Measurements from ENCODE around the gene HP.

HP gene

GRCh38 chr16:72024862-72025382, 29.4 kb upstream of the HP start:
- H3K27me3 Mint-ChIP-seq: no peaks in the 10 kb centered on the region
- no peak for DNase-seq
- H3K9me3 Mint-ChIP-seq: no peaks in the 10 kb centered on the region
- ATAC-seq (replicated peaks): no peak
- no peaks in the 10 kb centered on the region for H3K4me1 Mint-ChIP-seq
- no peak overlapping the region for H3K4me3 Mint-ChIP-seq
- peak overlapping the region; percentile 15 for H3K27ac Mint-ChIP-seq
- peaks cover 42 to 58% of the 10 kb centered on the region in 2 donors for H3K36me3 Mint-ChIP-seq

GRCh38 chr16:72025404-72026114, 28.7 kb upstream of the HP start:
- DNase-seq (no peak), ATAC-seq (replicated peaks) (no peak)
- no peaks in the 10 kb centered on the region for H3K4me1 Mint-ChIP-seq
- no peak overlapping the region for H3K4me3 Mint-ChIP-seq
- H3K36me3 Mint-ChIP-seq: peaks cover 42 to 61% of the 10 kb centered on the region in 2 donors
- H3K9me3 Mint-ChIP-seq: no peaks in the 10 kb centered on the region
- H3K27ac Mint-ChIP-seq: peak overlapping the region; percentile 15
- H3K27me3 Mint-ChIP-seq: no peaks in the 10 kb centered on the region

- Mint-ChIP-seq H3K4me3 (no peak overlapping the region), H3K27me3 (no peaks in the 10 kb centered on the region), H3K36me3 (peaks cover 33 to 45% of the 10 kb centered on the region in 2 donors), H3K27ac (no peak overlapping the region), H3K4me1 (no peaks in the 10 kb centered on the region), H3K9me3 (no peaks in the 10 kb centered on the region)
- ATAC-seq (replicated peaks) (no peak), DNase-seq (no peak)
These were observed 26.5 kb upstream of the HP start for GRCh38 chr16:72027669-72028378.

GRCh38 chr16:72029567-72030271, 24.6 kb upstream of the HP start:
- no peak overlapping the region for H3K27ac Mint-ChIP-seq
- no peaks in the 10 kb centered on the region for H3K27me3 Mint-ChIP-seq
- ATAC-seq (replicated peaks) (no peak), DNase-seq (no peak)
- no peaks in the 10 kb centered on the region for H3K4me1 Mint-ChIP-seq
- no peak overlapping the region for H3K4me3 Mint-ChIP-seq
- peaks cover 20 to 36% of the 10 kb centered on the region in 2 donors for H3K36me3 Mint-ChIP-seq
- no peaks in the 10 kb centered on the region for H3K9me3 Mint-ChIP-seq

- H3K36me3 Mint-ChIP-seq: peaks cover 17 to 29% of the 10 kb centered on the region in 2 donors
- H3K27ac Mint-ChIP-seq: no peak overlapping the region
- no peak for ATAC-seq (replicated peaks)
- H3K4me1 Mint-ChIP-seq: no peaks in the 10 kb centered on the region
- no peak overlapping the region for H3K4me3 Mint-ChIP-seq
- DNase-seq: no peak
- H3K9me3 Mint-ChIP-seq: no peaks in the 10 kb centered on the region
- no peaks in the 10 kb centered on the region for H3K27me3 Mint-ChIP-seq
These were observed 20.9 kb upstream of the HP start for GRCh38 chr16:72033437-72033836.

- no peaks in the 10 kb centered on the region for H3K4me1 Mint-ChIP-seq
- H3K27me3 Mint-ChIP-seq: no peaks in the 10 kb centered on the region
- ATAC-seq (replicated peaks) (no peak), DNase-seq (no peak)
- H3K36me3 Mint-ChIP-seq: peaks cover 18 to 23% of the 10 kb centered on the region in 2 donors
- no peak overlapping the region for H3K4me3 Mint-ChIP-seq
- H3K27ac Mint-ChIP-seq: no peak overlapping the region
- H3K9me3 Mint-ChIP-seq: no peaks in the 10 kb centered on the region
These were observed 18.2 kb upstream of the HP start for GRCh38 chr16:72036098-72036497.

- ATAC-seq (replicated peaks) (no peak), DNase-seq (no peak)
- Mint-ChIP-seq H3K9me3 (no peaks in the 10 kb centered on the region), H3K27ac (no peak overlapping the region), H3K27me3 (no peaks in the 10 kb centered on the region), H3K4me1 (no peaks in the 10 kb centered on the region), H3K36me3 (peaks cover 30% of the 10 kb centered on the region in 2 donors), H3K4me3 (no peak overlapping the region)
These were observed 12.1 kb upstream of the HP start for GRCh38 chr16:72042157-72042660.

GRCh38 chr16:72043058-72043457, 11.2 kb upstream of the HP start:
- H3K36me3 Mint-ChIP-seq: peaks cover 27 to 30% of the 10 kb centered on the region in 2 donors
- no peaks in the 10 kb centered on the region for H3K27me3 Mint-ChIP-seq
- H3K4me3 Mint-ChIP-seq: no peak overlapping the region
- H3K27ac Mint-ChIP-seq: no peak overlapping the region
- no peaks in the 10 kb centered on the region for H3K4me1 Mint-ChIP-seq
- no peak for ATAC-seq (replicated peaks)
- no peaks in the 10 kb centered on the region for H3K9me3 Mint-ChIP-seq
- DNase-seq: no peak

- no peaks in the 10 kb centered on the region for H3K27me3 Mint-ChIP-seq
- H3K36me3 Mint-ChIP-seq: peaks cover 27 to 30% of the 10 kb centered on the region in 2 donors
- H3K9me3 Mint-ChIP-seq: no peaks in the 10 kb centered on the region
These were observed 10.8 kb upstream of the HP start for GRCh38 chr16:72043539-72043938.

GRCh38 chr16:72044296-72044695, 10.0 kb upstream of the HP start:
- H3K4me1 Mint-ChIP-seq: no peaks in the 10 kb centered on the region
- peaks cover 26 to 30% of the 10 kb centered on the region in 2 donors for H3K36me3 Mint-ChIP-seq
- H3K27me3 Mint-ChIP-seq: no peaks in the 10 kb centered on the region
- no peak overlapping the region for H3K27ac Mint-ChIP-seq
- H3K9me3 Mint-ChIP-seq: peaks cover 4 to 6% of the 10 kb centered on the region in 2 donors
- DNase-seq: no peak
- no peak overlapping the region for H3K4me3 Mint-ChIP-seq
- ATAC-seq (replicated peaks): no peak

More at GRCh38 chr16:72043539-72043938, 10.8 kb upstream of the HP start:
- H3K4me1 Mint-ChIP-seq: no peaks in the 10 kb centered on the region
- DNase-seq: no peak
- no peak for ATAC-seq (replicated peaks)
- no peak overlapping the region for H3K4me3 Mint-ChIP-seq
- no peak overlapping the region for H3K27ac Mint-ChIP-seq

GRCh38 chr16:72044825-72045359, 9.4 kb upstream of the HP start:
- no peak overlapping the region for H3K4me3 Mint-ChIP-seq
- DNase-seq (no peak), ATAC-seq (replicated peaks) (no peak)
- no peaks in the 10 kb centered on the region for H3K4me1 Mint-ChIP-seq
- H3K9me3 Mint-ChIP-seq: peaks cover 5 to 9% of the 10 kb centered on the region in 2 donors
- no peaks in the 10 kb centered on the region for H3K27me3 Mint-ChIP-seq
- peaks cover 27 to 32% of the 10 kb centered on the region in 2 donors for H3K36me3 Mint-ChIP-seq
- no peak overlapping the region for H3K27ac Mint-ChIP-seq

- DNase-seq (no peak), ATAC-seq (replicated peaks) (no peak)
- Mint-ChIP-seq H3K4me3 (no peak overlapping the region), H3K36me3 (peaks cover 4 to 10% of the 10 kb centered on the region in 2 donors), H3K27ac (no peak overlapping the region), H3K27me3 (no peaks in the 10 kb centered on the region), H3K4me1 (no peaks in the 10 kb centered on the region), H3K9me3 (peaks cover 9 to 16% of the 10 kb centered on the region in 2 donors)
These were observed 5.2 kb upstream of the HP start for GRCh38 chr16:72049110-72049509.

- Mint-ChIP-seq H3K4me3 (no peak overlapping the region), H3K9me3 (peaks cover 9 to 16% of the 10 kb centered on the region in 2 donors), H3K4me1 (no peaks in the 10 kb centered on the region), H3K27me3 (no peaks in the 10 kb centered on the region), H3K27ac (no peak overlapping the region), H3K36me3 (peaks cover 4 to 10% of the 10 kb centered on the region in 2 donors)
- DNase-seq (no peak), ATAC-seq (replicated peaks) (no peak)
These were observed 3.4 kb upstream of the HP start for GRCh38 chr16:72050769-72051464.

Measured in stimulated activated naive B cell treated with anti-CD40 and anti-IgM and Interleukin-4, amounts not matched to agents 10 μg/mL and 1 μg/mL and 100 μg/mL, for 72 hours (primary cell).